Karpas-422 (cell line): ENCODE measurements around the gene SMO. TPM values are rescaled to one million over a fixed set of nuclear protein-coding genes. Genes with fewer than 3 reads are reported as not detected.
A peak's percentile ranks its signal among the peaks of the same experiment; 100 is the strongest.

Experiments used
- DNase-seq: peaks from one replicate; pipeline ENCODE4 v3.0.0-alpha.2; 2015
- H2AFZ ChIP-seq: fragments of 200-600 bp; sonication (generic); 2 replicates; pipeline ENCODE4 v1.6.1; 2014; ENCODE audit warnings: antibody characterized with exemption, low read length, mixed read lengths
- H3K27ac ChIP-seq: fragments of 200-600 bp; sonication (generic); 2 replicates; pipeline ENCODE4 v1.5.1; 2014; ENCODE audit warnings: mild to moderate bottlenecking, low read length, moderate library complexity
- H3K27me3 ChIP-seq: fragments of 200-600 bp; sonication (generic); 2 replicates; pipeline ENCODE4 v1.6.1; 2014; ENCODE audit warnings: low read length, mixed read lengths
- H3K36me3 ChIP-seq: fragments of 200-600 bp; sonication (generic); 2 replicates; pipeline ENCODE4 v1.6.1; 2014; ENCODE audit warnings: low read length, mixed read lengths; ENCODE audit not compliant: insufficient read depth
- H3K4me1 ChIP-seq: fragments of 200-600 bp; sonication (generic); 2 replicates; pipeline ENCODE4 v1.6.1; 2014; ENCODE audit warnings: mild to moderate bottlenecking, low read length, mixed read lengths
- H3K4me2 ChIP-seq: fragments of 200-600 bp; sonication (generic); 2 replicates; pipeline ENCODE4 v1.6.1; 2014; ENCODE audit warnings: low read length, low read depth, mild to moderate bottlenecking; ENCODE audit not compliant: poor library complexity, severe bottlenecking
- H3K4me3 ChIP-seq: fragments of 200-600 bp; sonication (generic); 2 replicates; pipeline ENCODE4 v1.5.1; 2014; ENCODE audit warnings: mild to moderate bottlenecking, antibody characterized with exemption, low read length, mixed read lengths
- H3K79me2 ChIP-seq: fragments of 200-600 bp; sonication (generic); 2 replicates; pipeline ENCODE4 v1.6.1; 2014; ENCODE audit warnings: mild to moderate bottlenecking, low read length, mixed read lengths
- H3K9ac ChIP-seq: fragments of 200-600 bp; sonication (generic); 2 replicates; pipeline ENCODE4 v1.6.0; 2014; ENCODE audit warnings: low read length
- H3K9me2 ChIP-seq: fragments of 200-600 bp; sonication (generic), shearing (Covaris generic); replicated peaks from 2 replicates; pipeline ENCODE4 v1.6.0; 2014; ENCODE audit warnings: mild to moderate bottlenecking, low read length, moderate library complexity; ENCODE audit not compliant: insufficient read depth
- H3K9me3 ChIP-seq: fragments of 300-700, 200-600 bp; sonication (generic); 2 replicates; pipeline ENCODE4 v1.6.1; 2014; ENCODE audit warnings: low read length, mixed read lengths
- H4K20me1 ChIP-seq: fragments of 200-600 bp; sonication (generic); 2 replicates; pipeline ENCODE4 v1.6.1; 2014; ENCODE audit warnings: mild to moderate bottlenecking, antibody characterized with exemption, low read length, low read depth; ENCODE audit not compliant: insufficient read depth
- total RNA-seq: library from RNA; depleted of rRNA; stranded (reverse); fragments of >200 nt; shearing (Covaris generic); gene quantifications from 2 replicates; pipeline ENCODE4 v1.2.3, GENCODE V29; 2014; ENCODE audit warnings: low replicate concordance; rRNA removed

SMO gene
- total RNA-seq, result 0.11 TPM in 1 of 2 replicates, not detected in the other

- H3K4me1 ChIP-seq, result no peaks in the 10 kb centered on the region
- no peak within 1 kb of the TSS for H2AFZ ChIP-seq
- H3K4me2 ChIP-seq, result no peak within 1 kb of the TSS
- no peaks in the 10 kb centered on the region for H3K79me2 ChIP-seq
- H3K9me2 ChIP-seq, result no peaks in the 10 kb centered on the region
- H3K27me3 ChIP-seq, result no peaks in the 10 kb centered on the region
- DNase-seq, result no peak
- H3K9ac ChIP-seq, result no peak within 1 kb of the TSS
- no peaks in the 10 kb centered on the region for H4K20me1 ChIP-seq
- no peaks in the 10 kb centered on the region for H3K36me3 ChIP-seq
- H3K4me3 ChIP-seq, result no peak within 1 kb of the TSS
- no peak within 1 kb of the TSS for H3K27ac ChIP-seq
- no peaks in the 10 kb centered on the region for H3K9me3 ChIP-seq
Observed at GRCh38 chr7:129188372-129188891, at the start of gene SMO. Gene SMO (plus strand): TSS chr7:129188633. CDS start chr7:129189152, 519 bp downstream.

GRCh38 chr7:129143724-129144094, 44.7 kb upstream of the SMO start:
- Histone ChIP-seq H3K9me2 (no peaks in the 10 kb centered on the region), H2AFZ (peak overlapping the region; percentile 56; the same call in 1 of the 2 replicates), H3K36me3 (no peaks in the 10 kb centered on the region), H3K4me3 (peak overlapping the region; percentile 67), H3K9me3 (no peaks in the 10 kb centered on the region), H3K9ac (peak overlapping the region; percentile 33; the same call in 1 of the 2 replicates), H3K27ac (no peak overlapping the region), H3K4me1 (peaks cover 29% of the 10 kb centered on the region), H3K27me3 (no peaks in the 10 kb centered on the region), H3K79me2 (no peaks in the 10 kb centered on the region), H3K4me2 (peak overlapping the region; percentile 67), H4K20me1 (0 out of 2 replicates have a peak, but pooled peaks cover 5% of the 10 kb centered on the region)
- DNase-seq, result no peak

GRCh38 chr7:129144095-129144833, 44.2 kb upstream of the SMO start, which contains the start of gene TSPAN33:
Gene TSPAN33 (plus strand): TSS chr7:129144707. CDS start chr7:129144981, 274 bp downstream.
- DNase-seq, result peak; percentile 86
- Histone ChIP-seq H3K9me3 (no peaks in the 10 kb centered on the region), H3K4me3 (peak within 1 kb of the TSS; percentile 75), H3K79me2 (no peaks in the 10 kb centered on the region), H3K36me3 (no peaks in the 10 kb centered on the region), H3K9ac (peak within 1 kb of the TSS; percentile 73), H3K27ac (no peak within 1 kb of the TSS), H2AFZ (peak within 1 kb of the TSS; percentile 56; the same call in 1 of the 2 replicates), H3K27me3 (no peaks in the 10 kb centered on the region), H4K20me1 (0 out of 2 replicates have a peak, but pooled peaks cover 5% of the 10 kb centered on the region), H3K4me2 (peak within 1 kb of the TSS; percentile 93), H3K9me2 (no peaks in the 10 kb centered on the region), H3K4me1 (peaks cover 29% of the 10 kb centered on the region)

- Histone ChIP-seq H3K36me3 (no peaks in the 10 kb centered on the region), H3K9ac (peak overlapping the region; percentile 73), H3K27ac (no peak overlapping the region), H3K4me1 (peaks cover 29% of the 10 kb centered on the region), H4K20me1 (0 out of 2 replicates have a peak, but pooled peaks cover 5% of the 10 kb centered on the region), H3K4me2 (peak overlapping the region; percentile 93), H3K79me2 (no peaks in the 10 kb centered on the region), H3K27me3 (no peaks in the 10 kb centered on the region), H3K9me2 (no peaks in the 10 kb centered on the region), H3K9me3 (no peaks in the 10 kb centered on the region), H2AFZ (0 out of 2 replicates have a peak overlapping the region, but pooled peaks have one; percentile 23), H3K4me3 (peak overlapping the region; percentile 75)
- DNase-seq, result peak; percentile 47
Observed at GRCh38 chr7:129144834-129145668, 43.4 kb upstream of the SMO start.

- no peak overlapping the region; the same call in 1 of the 2 replicates for H3K4me3 ChIP-seq
- H3K4me1 ChIP-seq, result peaks cover 29% of the 10 kb centered on the region
- no peak overlapping the region for H3K27ac ChIP-seq
- peak; percentile 43 for DNase-seq
- no peaks in the 10 kb centered on the region for H3K79me2 ChIP-seq
- H3K4me2 ChIP-seq, result peak overlapping the region; percentile 93
- H2AFZ ChIP-seq, result no peak overlapping the region
- no peaks in the 10 kb centered on the region for H3K27me3 ChIP-seq
- H3K9me2 ChIP-seq, result no peaks in the 10 kb centered on the region
- peak overlapping the region; percentile 73; the same call in 1 of the 2 replicates for H3K9ac ChIP-seq
- no peaks in the 10 kb centered on the region for H3K36me3 ChIP-seq
- 0 out of 2 replicates have a peak, but pooled peaks cover 8% of the 10 kb centered on the region for H4K20me1 ChIP-seq
- no peaks in the 10 kb centered on the region for H3K9me3 ChIP-seq
Observed at GRCh38 chr7:129146237-129146979, 42.0 kb upstream of the SMO start.

- H3K4me1 ChIP-seq, result peaks cover 29% of the 10 kb centered on the region
- no peak overlapping the region for H2AFZ ChIP-seq
Observed at GRCh38 chr7:129147731-129148130, 40.7 kb upstream of the SMO start.

GRCh38 chr7:129149511-129149910, 38.9 kb upstream of the SMO start:
- Histone ChIP-seq H3K4me1 (peaks cover 20% of the 10 kb centered on the region), H3K79me2 (no peaks in the 10 kb centered on the region), H3K9me3 (no peaks in the 10 kb centered on the region), H3K27me3 (no peaks in the 10 kb centered on the region), H3K27ac (no peak overlapping the region), H3K36me3 (no peaks in the 10 kb centered on the region), H3K4me3 (no peak overlapping the region), H3K4me2 (no peak overlapping the region), H4K20me1 (0 out of 2 replicates have a peak, but pooled peaks cover 8% of the 10 kb centered on the region), H3K9ac (no peak overlapping the region), H2AFZ (no peak overlapping the region), H3K9me2 (no peaks in the 10 kb centered on the region)
- no peak for DNase-seq

More at GRCh38 chr7:129147731-129148130, 40.7 kb upstream of the SMO start:
- Histone ChIP-seq H3K4me2 (no peak overlapping the region), H3K4me3 (no peak overlapping the region), H3K27ac (no peak overlapping the region), H3K9me2 (no peaks in the 10 kb centered on the region), H3K9me3 (no peaks in the 10 kb centered on the region), H3K79me2 (no peaks in the 10 kb centered on the region), H3K36me3 (no peaks in the 10 kb centered on the region), H3K27me3 (no peaks in the 10 kb centered on the region), H4K20me1 (0 out of 2 replicates have a peak, but pooled peaks cover 8% of the 10 kb centered on the region), H3K9ac (no peak overlapping the region)
- DNase-seq, result no peak
